GM19372 (cell line): Measurements from ENCODE around the gene MARK3.

ENCODE experiments used
- ATAC-seq: cut with Tn5 transposase; IDR thresholded peaks from one replicate; pipeline ENCODE4 v1.9.1; 2021; ENCODE audit warnings: mild to moderate bottlenecking, low read depth, moderate library complexity; ENCODE audit not compliant: unreplicated experiment

The MARK3 gene

GRCh38 chr14:103545219-103545914 lies 160.2 kb downstream of the MARK3 start:
- no peak for ATAC-seq

- ATAC-seq, result no peak
Measured at GRCh38 chr14:103545915-103546651, 160.9 kb downstream of the MARK3 start.

- no peak for ATAC-seq
Measured at GRCh38 chr14:103546652-103547454, 161.6 kb downstream of the MARK3 start.

GRCh38 chr14:103547455-103547940 lies 162.3 kb downstream of the MARK3 start:
- ATAC-seq, result no peak

GRCh38 chr14:103547941-103548462 lies 162.8 kb downstream of the MARK3 start:
- no peak for ATAC-seq

- no peak for ATAC-seq
Measured at GRCh38 chr14:103548463-103549351, 163.5 kb downstream of the MARK3 start.

GRCh38 chr14:103549361-103550311 lies 164.4 kb downstream of the MARK3 start:
- ATAC-seq, result no peak

GRCh38 chr14:103550451-103551337 lies 165.5 kb downstream of the MARK3 start:
- no peak for ATAC-seq

- no peak for ATAC-seq
Measured at GRCh38 chr14:103551338-103551762, 166.1 kb downstream of the MARK3 start.

GRCh38 chr14:103552011-103552845 lies 167.0 kb downstream of the MARK3 start:
- ATAC-seq, result no peak

- ATAC-seq, result no peak
Measured at GRCh38 chr14:103552846-103553210, 167.6 kb downstream of the MARK3 start.
